Fibroblast of villous mesenchyme (primary cell): ENCODE data around the gene AUP1. TPM values are rescaled to one million over a fixed set of nuclear protein-coding genes. Genes with fewer than 3 reads are reported as not detected.

Experiments
- DNase-seq: peaks from one replicate; pipeline ENCODE4 v3.0.0-alpha.2; 2010; ENCODE audit warnings: low read depth
- H3K4me3 ChIP-seq: 2 replicates; pipeline ENCODE4 v1.5.1; 2011; ENCODE audit warnings: low read depth, mild to moderate bottlenecking, low read length
- CTCF ChIP-seq: IDR thresholded peaks from 2 replicates; pipeline ENCODE4 v1.5.1; 2012; ENCODE audit warnings: low read depth, mild to moderate bottlenecking, low read length; ENCODE audit not compliant: insufficient read depth
- total RNA-seq: library from RNA; depleted of rRNA; stranded (reverse); fragments of >200 nt; gene quantifications from 2 replicates; pipeline ENCODE4 v1.2.3, GENCODE V29; 2012

Gene AUP1
- total RNA-seq, 1 donor = 68.2 TPM

- no peak for TF ChIP-seq CTCF
- no peak overlapping the region for H3K4me3 ChIP-seq
- no peak for DNase-seq
Observed at GRCh38 chr2:74496997-74497776, 32.3 kb downstream of the AUP1 start.

- no peak for DNase-seq
- H3K4me3 ChIP-seq = no peak overlapping the region
- no peak for TF ChIP-seq CTCF
Observed at GRCh38 chr2:74495440-74495839, 34.1 kb downstream of the AUP1 start.

- no peak for TF ChIP-seq CTCF
- no peak for DNase-seq
- no peak overlapping the region for H3K4me3 ChIP-seq
Observed at GRCh38 chr2:74493546-74493945, 36.0 kb downstream of the AUP1 start.

GRCh38 chr2:74491648-74492544 is 37.6 kb downstream of the AUP1 start:
- H3K4me3 ChIP-seq = no peak overlapping the region
- no peak for DNase-seq
- TF ChIP-seq CTCF = no peak

- no peak for DNase-seq
- TF ChIP-seq CTCF = no peak
- H3K4me3 ChIP-seq = no peak overlapping the region
Observed at GRCh38 chr2:74489906-74490305, 39.6 kb downstream of the AUP1 start.

GRCh38 chr2:74488643-74489481 is 40.6 kb downstream of the AUP1 start:
- no peak for DNase-seq
- no peak overlapping the region for H3K4me3 ChIP-seq
- no peak for TF ChIP-seq CTCF
